Measurements from ENCODE around the gene KNL1. TPM values are rescaled to one million over a fixed set of nuclear protein-coding genes. Genes with fewer than 3 reads are reported as not detected.

KNL1 gene
- total RNA-seq, 1 donor from 2014 or later: 6.0 TPM

- TF ChIP-seq CTCF (IDR thresholded peaks at IDR 0.05): no peak
- Mint-ChIP-seq H3K27ac (ENCODE audit: unreplicated experiment) (no peak overlapping the region), H3K36me3 (ENCODE audit: low read depth) (no peaks in the 10 kb centered on the region)
Observed at GRCh38 chr15:40630313-40630712, 36.3 kb downstream of the KNL1 start.

GRCh38 chr15:40633178-40633577 lies 39.1 kb downstream of the KNL1 start:
- Mint-ChIP-seq H3K27me3 (ENCODE audit: low read depth) (no peaks in the 10 kb centered on the region), H3K27ac (ENCODE audit: unreplicated experiment) (no peak overlapping the region), H3K9me3 (ENCODE audit: low read depth) (no peaks in the 10 kb centered on the region), H3K4me3 (ENCODE audit: unreplicated experiment) (no peak overlapping the region), H3K4me1 (ENCODE audit: low read depth) (no peaks in the 10 kb centered on the region), H3K36me3 (ENCODE audit: low read depth) (no peaks in the 10 kb centered on the region)
- TF ChIP-seq CTCF (IDR thresholded peaks at IDR 0.05): no peak
- no peak for DNase-seq (ENCODE audit: low spot score)

More at GRCh38 chr15:40630313-40630712, 36.3 kb downstream of the KNL1 start:
- H3K4me3 Mint-ChIP-seq (ENCODE audit: unreplicated experiment): no peak overlapping the region
- H3K9me3 Mint-ChIP-seq (ENCODE audit: low read depth): no peaks in the 10 kb centered on the region
- no peaks in the 10 kb centered on the region for H3K27me3 Mint-ChIP-seq (ENCODE audit: low read depth)
- H3K4me1 Mint-ChIP-seq (ENCODE audit: low read depth): no peaks in the 10 kb centered on the region
- DNase-seq (ENCODE audit: low spot score): no peak

- Mint-ChIP-seq H3K27ac (ENCODE audit: unreplicated experiment) (no peak overlapping the region), H3K9me3 (ENCODE audit: low read depth) (no peaks in the 10 kb centered on the region), H3K36me3 (ENCODE audit: low read depth) (peaks cover 4% of the 10 kb centered on the region), H3K27me3 (ENCODE audit: low read depth) (no peaks in the 10 kb centered on the region), H3K4me1 (ENCODE audit: low read depth) (no peaks in the 10 kb centered on the region), H3K4me3 (ENCODE audit: unreplicated experiment) (no peak overlapping the region)
- no peak for TF ChIP-seq CTCF (IDR thresholded peaks at IDR 0.05)
- DNase-seq (ENCODE audit: low spot score): no peak
Observed at GRCh38 chr15:40637221-40637745, 43.2 kb downstream of the KNL1 start.

- Mint-ChIP-seq H3K36me3 (ENCODE audit: low read depth) (peaks cover 4% of the 10 kb centered on the region), H3K27me3 (ENCODE audit: low read depth) (no peaks in the 10 kb centered on the region), H3K9me3 (ENCODE audit: low read depth) (no peaks in the 10 kb centered on the region), H3K4me1 (ENCODE audit: low read depth) (no peaks in the 10 kb centered on the region), H3K27ac (ENCODE audit: unreplicated experiment) (no peak overlapping the region), H3K4me3 (ENCODE audit: unreplicated experiment) (no peak overlapping the region)
- DNase-seq (ENCODE audit: low spot score): no peak
- no peak for TF ChIP-seq CTCF (IDR thresholded peaks at IDR 0.05)
Observed at GRCh38 chr15:40639677-40640076, 45.6 kb downstream of the KNL1 start.

GRCh38 chr15:40647523-40647922 lies 53.5 kb downstream of the KNL1 start:
- TF ChIP-seq CTCF (IDR thresholded peaks at IDR 0.05): no peak
- H3K27ac Mint-ChIP-seq (ENCODE audit: unreplicated experiment): no peak overlapping the region
- DNase-seq (ENCODE audit: low spot score): no peak
- no peaks in the 10 kb centered on the region for H3K27me3 Mint-ChIP-seq (ENCODE audit: low read depth)
- H3K9me3 Mint-ChIP-seq (ENCODE audit: low read depth): no peaks in the 10 kb centered on the region
- peaks cover 3% of the 10 kb centered on the region for H3K4me1 Mint-ChIP-seq (ENCODE audit: low read depth)
- H3K36me3 Mint-ChIP-seq (ENCODE audit: low read depth): no peaks in the 10 kb centered on the region
- no peak overlapping the region for H3K4me3 Mint-ChIP-seq (ENCODE audit: unreplicated experiment)
